ENCODE measurements around the gene PDGFRA. TPM values are rescaled to one million over a fixed set of nuclear protein-coding genes. Genes with fewer than 3 reads are reported as not detected.
A peak's percentile ranks its signal among the peaks of the same experiment; 100 is the strongest.

Gene PDGFRA
- total and polyA plus RNA-seq, 2 experiments from 2014 or later: 32.1 to 60.9 TPM

- H3K27me3 ChIP-seq: no peaks in the 10 kb centered on the region
- peaks cover 20% of the 10 kb centered on the region for H3K4me1 ChIP-seq (ENCODE audit: low read depth)
- TF ChIP-seq CTCF (IDR thresholded peaks at IDR 0.05; ENCODE audit: low read depth, low read length): no peak
- DNase-seq (ENCODE audit: low read depth in 1 of 2, low spot score in 1 of 2): peak in 1 of 2 donors; percentile 55
- H3K4me3 ChIP-seq: peak overlapping the region; percentile 64
- peak overlapping the region; percentile 24 for H3K27ac ChIP-seq
- H3K36me3 ChIP-seq: no peaks in the 10 kb centered on the region
- no peaks in the 10 kb centered on the region for H3K9me3 ChIP-seq (ENCODE audit: low read depth)
Measured at GRCh38 chr4:54224996-54225597, 4.0 kb upstream of the PDGFRA start.

GRCh38 chr4:54225598-54226403 is 3.3 kb upstream of the PDGFRA start:
- Histone ChIP-seq H3K27ac (peak overlapping the region; percentile 24), H3K9me3 (ENCODE audit: low read depth) (no peaks in the 10 kb centered on the region), H3K27me3 (no peaks in the 10 kb centered on the region), H3K4me1 (ENCODE audit: low read depth) (peaks cover 20% of the 10 kb centered on the region), H3K4me3 (peak overlapping the region; percentile 64), H3K36me3 (no peaks in the 10 kb centered on the region)
- peak; percentile 31 to 61 for DNase-seq (ENCODE audit: low read depth in 1 of 2, low spot score in 1 of 2)
- TF ChIP-seq CTCF (IDR thresholded peaks at IDR 0.05; ENCODE audit: low read depth, low read length): no peak

GRCh38 chr4:54226404-54227255 is 2.5 kb upstream of the PDGFRA start:
- Histone ChIP-seq H3K4me1 (ENCODE audit: low read depth) (peaks cover 20% of the 10 kb centered on the region), H3K9me3 (ENCODE audit: low read depth) (no peaks in the 10 kb centered on the region), H3K4me3 (peak overlapping the region; percentile 64), H3K27me3 (no peaks in the 10 kb centered on the region), H3K27ac (peak overlapping the region; percentile 24), H3K36me3 (no peaks in the 10 kb centered on the region)
- DNase-seq (ENCODE audit: low read depth in 1 of 2, low spot score in 1 of 2): peak; percentile 52 to 96
- TF ChIP-seq CTCF (IDR thresholded peaks at IDR 0.05; ENCODE audit: low read depth, low read length): no peak

GRCh38 chr4:54227256-54228055 is 1.6 kb upstream of the PDGFRA start:
- H3K27me3 ChIP-seq: no peaks in the 10 kb centered on the region

More at GRCh38 chr4:54227256-54228055, 1.6 kb upstream of the PDGFRA start:
- peak; percentile 74 to 79 for DNase-seq (ENCODE audit: low read depth in 1 of 2, low spot score in 1 of 2)
- Histone ChIP-seq H3K9me3 (ENCODE audit: low read depth) (no peaks in the 10 kb centered on the region), H3K27ac (peak overlapping the region; percentile 29), H3K36me3 (no peaks in the 10 kb centered on the region), H3K4me3 (peak overlapping the region; percentile 64), H3K4me1 (ENCODE audit: low read depth) (peaks cover 20% of the 10 kb centered on the region)
- no peak for TF ChIP-seq CTCF (IDR thresholded peaks at IDR 0.05; ENCODE audit: low read depth, low read length)
